Activated CD4-positive, alpha-beta memory T cell treated with anti-CD3 and anti-CD28 coated beads for 36 hours (primary cell): ENCODE measurements around the gene ALKBH1. TPM values are rescaled to one million over a fixed set of nuclear protein-coding genes. Genes with fewer than 3 reads are reported as not detected.

ENCODE experiments used
- CTCF ChIA-PET: fragments of 350-600 bp; sonication (Branson Sonifier 250); formaldehyde crosslinking; loops from one replicate; lab custom pipeline; 2021; ENCODE audit warnings: antibody characterized with exemption, inconsistent platforms; lab: Charles Lee
- POLR2A ChIA-PET: fragments of 350-600 bp; sonication (Branson Sonifier 250); formaldehyde crosslinking; loops from one replicate; lab custom pipeline; 2021; ENCODE audit warnings: antibody characterized with exemption; lab: Charles Lee
- DNase-seq: peaks from one replicate; pipeline ENCODE4 v3.0.0-alpha.2; 2020
- H3K27ac Mint-ChIP-seq: one replicate; pipeline ENCODE4 v1.8.0; 2021; ENCODE audit warnings: mixed read lengths
- H3K27me3 Mint-ChIP-seq: one replicate; pipeline ENCODE4 v1.8.0; 2021; ENCODE audit warnings: mixed read lengths
- H3K36me3 Mint-ChIP-seq: one replicate; pipeline ENCODE4 v1.8.0; 2021; ENCODE audit warnings: mixed read lengths
- H3K4me1 Mint-ChIP-seq: one replicate; pipeline ENCODE4 v1.8.0; 2021; ENCODE audit warnings: low read depth, mixed read lengths
- H3K4me3 Mint-ChIP-seq: one replicate; pipeline ENCODE4 v1.8.0; 2021; ENCODE audit warnings: mild to moderate bottlenecking, mixed read lengths
- H3K9me3 Mint-ChIP-seq: one replicate; pipeline ENCODE4 v1.8.0; 2021; ENCODE audit warnings: mixed read lengths
- intact Hi-C: fragments of 100-400 bp; cut with micrococcal nuclease; formaldehyde crosslinking; loops from one replicate; pipeline ENCODE4 v1.15.1; 2023
- total RNA-seq, 2 experiments: library from RNA; stranded (reverse); gene quantifications; one replicate each; pipeline ENCODE4 v1.2.3, GENCODE V29; 2021

Gene ALKBH1
- total RNA-seq, 2 experiments from 2014 or later, result 13.2 to 16.1 TPM

DNA sequence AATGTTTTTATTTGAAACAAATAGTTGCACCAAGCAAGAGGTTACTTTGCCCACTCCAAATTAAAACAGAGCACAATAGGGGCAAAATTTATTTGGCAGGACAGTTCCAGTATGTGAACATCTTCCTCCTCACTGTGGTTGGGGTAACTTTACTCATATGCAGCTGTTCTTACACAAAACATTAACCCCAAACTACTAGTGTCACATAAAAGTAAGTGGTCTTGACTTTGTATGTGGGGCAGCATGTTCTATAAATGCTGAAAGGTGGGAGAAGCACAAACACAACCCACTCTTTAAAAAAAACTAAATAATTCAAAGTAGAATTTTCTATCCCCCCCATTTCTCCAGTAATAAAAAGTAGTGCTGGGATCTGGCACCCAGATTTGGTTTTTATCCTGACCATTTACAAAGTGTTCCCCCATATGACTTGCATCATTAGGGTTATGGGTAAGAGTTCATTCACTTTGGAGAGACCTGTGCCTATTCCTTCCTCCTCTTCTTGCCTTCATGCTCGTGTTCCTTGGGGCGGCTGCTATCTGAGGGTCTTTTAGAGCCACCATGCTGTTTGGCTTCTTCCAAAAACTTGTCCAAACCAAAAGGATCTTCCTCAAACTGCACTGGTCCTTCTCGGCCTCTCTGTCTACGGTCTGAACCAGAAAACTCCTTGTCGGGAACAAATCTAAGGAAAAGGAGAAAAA is 9.9 kb upstream of the ALKBH1 start:
- DNase-seq, result no peak
- peaks cover 56% of the 10 kb centered on the region for H3K36me3 Mint-ChIP-seq
- CTCF ChIA-PET, result interaction anchor here (1.0 kb wide), 1 partner anchor 258 kb away, joined by 4 read pairs; no protein-coding TSS in a partner anchor

DNA sequence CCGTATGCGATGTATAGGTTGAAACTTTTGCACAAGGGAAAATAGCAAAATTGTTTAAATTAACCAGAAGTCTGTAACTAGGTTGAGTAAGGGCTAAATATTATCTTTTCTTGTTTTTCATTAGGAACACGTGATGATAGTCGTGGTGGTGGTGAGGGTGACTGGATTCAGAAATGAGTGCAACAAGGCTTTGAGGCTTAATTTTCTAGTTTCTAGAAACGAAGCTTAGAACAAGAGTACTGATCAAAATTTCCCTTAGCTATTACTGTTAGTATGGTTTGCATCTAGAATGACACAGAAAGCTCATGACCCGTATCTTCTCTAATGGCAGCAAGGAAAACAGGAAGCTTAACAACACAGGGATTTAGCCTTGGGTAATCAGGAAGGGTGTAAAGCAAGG is 7.1 kb upstream of the ALKBH1 start:
- H3K36me3 Mint-ChIP-seq, result peaks cover 50% of the 10 kb centered on the region

More for the DNA sequence above, 9.9 kb upstream of the ALKBH1 start:
- intact Hi-C loops, result no loop called here
- Mint-ChIP-seq H3K27ac (peak overlapping the region; percentile 71), H3K9me3 (no peaks in the 10 kb centered on the region), H3K27me3 (no peaks in the 10 kb centered on the region), H3K4me1 (peaks cover 25% of the 10 kb centered on the region), H3K4me3 (no peak overlapping the region)
- POLR2A ChIA-PET, result no interaction called here

DNA sequence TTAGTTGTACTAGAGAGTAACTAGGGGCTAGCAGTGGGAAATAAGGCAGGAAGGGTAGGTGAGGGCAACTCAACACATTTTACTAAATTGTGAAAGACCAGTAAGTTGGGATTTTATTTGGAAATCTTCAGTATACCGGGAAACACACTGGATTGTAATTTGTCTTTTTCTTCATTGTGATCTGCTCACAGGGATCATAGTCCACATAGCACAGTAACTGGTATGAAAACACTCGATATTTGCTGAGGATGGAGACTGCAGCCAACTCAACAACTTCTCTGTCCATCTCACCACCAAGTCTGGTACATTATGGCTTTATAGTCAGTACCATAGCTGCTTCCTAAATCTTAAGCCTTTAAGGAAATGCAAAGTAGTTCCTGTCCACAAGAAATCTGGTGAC is 2.5 kb upstream of the ALKBH1 start:
- peaks cover 54% of the 10 kb centered on the region for H3K4me1 Mint-ChIP-seq
- no peaks in the 10 kb centered on the region for H3K9me3 Mint-ChIP-seq
- peaks cover 42% of the 10 kb centered on the region for H3K36me3 Mint-ChIP-seq

More for the DNA sequence above, 7.1 kb upstream of the ALKBH1 start:
- Mint-ChIP-seq H3K9me3 (no peaks in the 10 kb centered on the region), H3K27me3 (no peaks in the 10 kb centered on the region), H3K4me3 (peak overlapping the region; percentile 32), H3K4me1 (peaks cover 36% of the 10 kb centered on the region), H3K27ac (peak overlapping the region; percentile 96)
- ChIA-PET CTCF (interaction anchor here (0.9 kb wide), 1 partner anchor 88 kb away, joined by 3 read pairs; no protein-coding TSS in a partner anchor), POLR2A (interaction anchor here (0.6 to 1.8 kb wide), 4 partner anchors 10 to 45 kb away, joined by 3 to 8 read pairs (median 6); no protein-coding TSS in a partner anchor)
- intact Hi-C loops, result loop anchor here (1.0 kb wide), 1 partner anchor 23 kb away; no protein-coding TSS in a partner anchor
- peak; percentile 48 for DNase-seq

DNA sequence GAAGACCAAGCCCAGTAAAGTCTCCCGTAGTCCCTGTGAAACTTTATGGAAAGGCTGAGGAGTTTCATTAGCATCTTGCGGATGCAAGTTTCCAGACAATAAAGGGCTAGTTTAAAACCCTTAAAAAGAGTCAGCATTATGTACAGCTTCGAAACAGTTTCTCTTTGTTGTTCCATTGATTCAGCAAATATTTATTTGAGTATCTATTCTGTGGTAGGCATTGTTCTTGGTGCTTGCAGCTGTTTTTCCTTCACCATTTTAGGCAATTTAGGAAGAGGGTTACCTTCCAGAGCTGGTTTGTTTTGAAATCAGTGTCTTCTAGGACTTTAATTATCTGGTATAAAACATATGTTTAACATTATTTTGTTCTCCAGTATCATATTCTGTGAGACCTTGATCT is 1.6 kb upstream of the ALKBH1 start:
- Mint-ChIP-seq H3K4me1 (peaks cover 53% of the 10 kb centered on the region), H3K4me3 (peak overlapping the region; percentile 90), H3K36me3 (peaks cover 35% of the 10 kb centered on the region), H3K27ac (peak overlapping the region; percentile 86), H3K27me3 (no peaks in the 10 kb centered on the region), H3K9me3 (no peaks in the 10 kb centered on the region)
- DNase-seq, result no peak
- ChIA-PET CTCF (interaction anchor here (0.7 kb wide), 1 partner anchor 26 kb away, joined by 3 read pairs; no protein-coding TSS in a partner anchor), POLR2A (no interaction called here)
- intact Hi-C loops, result loop anchor here (2.0 to 10.0 kb wide), 2 partner anchors 93 to 335 kb away; partner anchors contain the start of genes SAMD15, SPTLC2 and TMED8

More for the DNA sequence above, 2.5 kb upstream of the ALKBH1 start:
- Mint-ChIP-seq H3K27me3 (no peaks in the 10 kb centered on the region), H3K27ac (peak overlapping the region; percentile 86), H3K4me3 (no peak overlapping the region)
- POLR2A ChIA-PET, result no interaction called here
- intact Hi-C loops, result no loop called here
- CTCF ChIA-PET, result no interaction called here
- no peak for DNase-seq

DNA sequence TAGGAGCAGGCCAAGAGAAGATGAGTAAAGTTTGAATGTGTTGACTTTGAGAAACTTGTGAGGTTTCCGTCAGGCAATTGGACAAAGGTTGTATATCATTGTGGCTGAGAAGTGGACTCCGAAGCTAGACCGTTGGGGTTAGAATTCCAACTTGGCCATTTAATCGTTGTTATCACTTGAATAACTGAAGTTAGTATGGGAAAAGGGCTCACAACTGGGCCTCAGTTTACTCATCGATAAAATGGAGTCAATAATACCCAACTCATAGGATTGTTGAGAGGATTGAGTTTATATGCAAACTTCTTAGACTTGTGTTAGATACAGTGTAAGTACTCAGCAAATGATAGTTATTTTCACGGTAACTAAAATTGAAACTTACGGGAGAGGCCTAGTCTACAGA is 926 bp upstream of the ALKBH1 start:
- intact Hi-C loops, result loop anchor here (1.0 to 10.0 kb wide), 6 partner anchors 53 to 387 kb away; partner anchors contain the start of genes ADCK1, GSTZ1, SAMD15 and SNW1
- ChIA-PET CTCF (interaction anchor here (0.6 to 1.3 kb wide), 3 partner anchors 25 to 561 kb away, joined by 3 to 4 read pairs (median 3); no protein-coding TSS in a partner anchor), POLR2A (interaction anchor here (0.8 to 1.1 kb wide), 3 partner anchors 12 to 332 kb away, joined by 3 read pairs; partner anchors contain the start of genes ADCK1, SAMD15 and TMED8)
- Mint-ChIP-seq H3K9me3 (no peaks in the 10 kb centered on the region), H3K4me3 (peak overlapping the region; percentile 90), H3K27ac (peak overlapping the region; percentile 86), H3K27me3 (no peaks in the 10 kb centered on the region), H3K4me1 (peaks cover 53% of the 10 kb centered on the region), H3K36me3 (peaks cover 36% of the 10 kb centered on the region)
- DNase-seq, result no peak

DNA sequence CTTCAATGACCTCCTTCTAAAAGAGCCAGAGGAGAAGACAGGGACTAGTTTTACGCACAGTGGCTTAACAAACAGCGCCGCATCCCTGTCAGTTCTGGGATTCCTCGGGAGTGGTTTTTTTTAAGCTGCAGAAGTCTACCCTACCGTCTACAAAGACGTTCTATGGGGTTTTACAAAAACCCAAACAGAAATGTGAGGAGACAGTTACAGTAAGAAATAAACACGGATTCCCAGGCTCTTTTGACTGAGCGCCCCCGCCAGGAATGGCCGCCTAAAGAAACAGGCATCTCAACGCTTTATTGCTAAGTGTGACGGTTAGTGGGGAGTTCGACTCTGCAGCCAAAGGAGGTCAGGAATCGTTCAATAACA is 484 bp downstream of the ALKBH1 start:
- peak overlapping the region; percentile 90 for H3K4me3 Mint-ChIP-seq
- DNase-seq, result no peak
- H3K36me3 Mint-ChIP-seq, result peaks cover 30% of the 10 kb centered on the region
- H3K9me3 Mint-ChIP-seq, result no peaks in the 10 kb centered on the region
- H3K27ac Mint-ChIP-seq, result peak overlapping the region; percentile 86
- POLR2A ChIA-PET, result no interaction called here
- intact Hi-C loops, result loop anchor here (10.0 kb wide), 1 partner anchor 333 kb away; the partner anchor contains the start of genes SAMD15 and TMED8
- peaks cover 41% of the 10 kb centered on the region for H3K4me1 Mint-ChIP-seq
- no peaks in the 10 kb centered on the region for H3K27me3 Mint-ChIP-seq
- CTCF ChIA-PET, result interaction anchor here (0.6 to 2.0 kb wide), 2 partner anchors 249 to 330 kb away, joined by 3 to 10 read pairs; partner anchors contain the start of genes AHSA1 and SAMD15

DNA sequence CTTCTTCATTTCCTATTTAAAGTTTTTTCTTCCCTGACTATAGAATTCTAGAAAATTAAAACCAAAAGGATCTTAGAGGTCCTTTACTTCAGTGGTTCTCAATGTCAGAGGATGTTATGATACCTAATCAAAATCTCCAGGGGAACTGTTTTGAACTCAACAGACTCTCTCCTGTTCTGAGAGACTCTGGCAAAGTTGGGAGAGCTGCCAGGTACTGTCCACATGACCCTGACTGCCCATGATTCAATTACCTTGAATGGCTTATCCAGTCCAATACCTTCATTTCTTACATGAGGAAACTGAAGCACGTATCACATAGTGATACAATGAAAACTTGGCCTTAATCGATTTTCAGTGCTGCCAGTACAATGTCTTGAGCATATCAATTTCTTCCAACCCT is 16.6 kb downstream of the ALKBH1 start:
- no peaks in the 10 kb centered on the region for H3K27me3 Mint-ChIP-seq
- H3K27ac Mint-ChIP-seq, result no peak overlapping the region

DNA sequence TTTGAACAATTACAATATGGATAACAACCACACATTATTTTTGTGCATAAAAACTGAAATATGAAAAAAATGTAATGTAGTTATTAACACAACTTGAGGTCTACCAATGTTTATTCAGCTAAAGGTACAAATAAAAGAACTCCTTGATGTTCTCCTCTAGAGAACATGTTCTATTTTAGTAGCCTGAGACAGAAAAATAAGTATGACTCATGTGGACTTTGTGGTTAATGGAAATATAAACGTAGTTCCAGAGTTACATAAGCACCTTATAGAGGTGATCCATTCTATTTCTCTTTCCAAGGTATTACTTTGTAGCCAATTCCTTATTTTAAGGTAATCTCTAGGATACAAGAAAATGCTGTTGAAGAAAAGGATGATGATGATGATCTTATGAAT is 25.7 kb downstream of the ALKBH1 start:
- H3K9me3 Mint-ChIP-seq, result no peaks in the 10 kb centered on the region
- POLR2A ChIA-PET, result interaction anchor here (0.7 kb wide), 1 partner anchor 10 kb away, joined by 3 read pairs; no protein-coding TSS in a partner anchor

More for the DNA sequence above, 16.6 kb downstream of the ALKBH1 start:
- DNase-seq, result no peak
- Mint-ChIP-seq H3K36me3 (peaks cover 30% of the 10 kb centered on the region), H3K4me1 (no peaks in the 10 kb centered on the region), H3K4me3 (no peak overlapping the region), H3K9me3 (no peaks in the 10 kb centered on the region)
- CTCF ChIA-PET, result no interaction called here
- POLR2A ChIA-PET, result interaction anchor here (0.8 kb wide), 1 partner anchor 9 kb away, joined by 3 read pairs; no protein-coding TSS in a partner anchor
- intact Hi-C loops, result no loop called here

DNA sequence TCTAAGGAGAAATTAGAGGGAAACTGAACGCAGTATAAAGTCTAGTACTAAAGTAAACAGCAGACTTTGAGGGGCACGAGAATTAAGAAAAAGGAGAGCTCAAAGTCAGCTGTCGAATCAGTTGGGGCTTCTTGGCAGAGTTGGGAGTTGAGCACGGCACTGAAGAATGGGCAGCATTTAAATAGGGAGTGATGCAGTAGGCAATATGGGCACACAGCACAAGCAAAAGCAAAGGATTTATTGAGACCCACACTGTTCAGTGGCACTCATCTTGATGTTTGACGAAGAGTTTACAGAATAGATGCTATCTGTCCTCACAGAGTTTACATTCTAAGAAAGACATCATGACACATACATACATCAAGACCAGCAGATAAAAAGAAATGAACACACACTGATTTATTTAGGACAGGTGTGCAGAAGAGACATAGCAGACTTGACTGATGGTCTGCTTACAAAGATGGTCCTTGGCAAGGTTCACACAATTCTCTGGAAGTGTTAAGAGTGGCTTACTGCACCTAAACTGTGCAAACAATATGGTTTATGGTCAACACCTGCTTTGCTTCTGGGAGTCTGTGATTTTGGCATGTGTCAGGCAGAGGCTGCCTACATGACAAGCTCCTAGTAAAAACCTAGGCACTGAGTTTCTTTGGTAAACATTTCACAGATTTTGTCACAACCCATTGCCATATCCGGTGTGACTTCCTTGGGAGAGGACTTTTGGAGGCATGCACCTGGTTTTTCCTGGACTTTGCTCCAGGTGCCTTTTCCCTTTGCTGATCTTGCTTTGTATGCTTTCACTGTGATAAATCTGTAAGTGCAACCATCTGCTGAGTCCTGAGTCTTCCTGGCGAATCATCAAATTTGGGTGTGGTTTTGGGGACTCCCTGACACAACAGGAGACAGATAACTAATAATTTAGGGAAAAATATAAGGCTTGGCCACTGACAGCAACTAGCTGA is 26.3 kb downstream of the ALKBH1 start:
- ChIA-PET CTCF (interaction anchor here (0.7 kb wide), 1 partner anchor 19 kb away, joined by 3 read pairs; no protein-coding TSS in a partner anchor), POLR2A (interaction anchor here (0.7 kb wide), 1 partner anchor 10 kb away, joined by 3 read pairs; no protein-coding TSS in a partner anchor)
- H3K36me3 Mint-ChIP-seq, result peaks cover 11% of the 10 kb centered on the region

More for the DNA sequence above, 25.7 kb downstream of the ALKBH1 start:
- intact Hi-C loops, result no loop called here
- no peak overlapping the region for H3K4me3 Mint-ChIP-seq
- no peak for DNase-seq
- CTCF ChIA-PET, result no interaction called here
- no peak overlapping the region for H3K27ac Mint-ChIP-seq
- peaks cover 7% of the 10 kb centered on the region for H3K4me1 Mint-ChIP-seq
- H3K27me3 Mint-ChIP-seq, result no peaks in the 10 kb centered on the region
- H3K36me3 Mint-ChIP-seq, result peaks cover 11% of the 10 kb centered on the region

DNA sequence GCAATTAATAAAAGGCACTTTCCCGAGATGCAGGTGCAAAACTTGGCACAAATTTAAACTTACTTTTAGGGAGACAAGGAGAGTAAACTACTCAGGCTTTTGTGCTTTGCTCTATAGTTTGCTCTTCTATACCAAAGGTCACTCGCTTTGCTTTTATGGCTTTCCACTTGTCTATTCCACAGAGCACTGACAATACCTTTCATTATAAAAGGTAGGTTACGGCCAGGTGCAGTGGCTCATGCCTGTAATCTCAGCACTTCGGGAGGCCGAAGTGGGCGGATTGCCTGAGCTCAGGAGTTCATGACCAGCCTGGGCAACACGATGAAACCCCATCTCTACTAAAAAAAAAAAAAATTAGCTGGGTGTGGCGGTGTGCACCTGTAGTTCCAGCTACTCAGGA is 32.9 kb downstream of the ALKBH1 start:
- intact Hi-C loops, result no loop called here
- CTCF ChIA-PET, result no interaction called here
- POLR2A ChIA-PET, result no interaction called here

More for the DNA sequence above, 26.3 kb downstream of the ALKBH1 start:
- no peaks in the 10 kb centered on the region for H3K9me3 Mint-ChIP-seq
- intact Hi-C loops, result no loop called here
- H3K4me1 Mint-ChIP-seq, result peaks cover 7% of the 10 kb centered on the region
- no peak overlapping the region for H3K27ac Mint-ChIP-seq
- no peaks in the 10 kb centered on the region for H3K27me3 Mint-ChIP-seq
- no peak overlapping the region for H3K4me3 Mint-ChIP-seq
- DNase-seq, result no peak

DNA sequence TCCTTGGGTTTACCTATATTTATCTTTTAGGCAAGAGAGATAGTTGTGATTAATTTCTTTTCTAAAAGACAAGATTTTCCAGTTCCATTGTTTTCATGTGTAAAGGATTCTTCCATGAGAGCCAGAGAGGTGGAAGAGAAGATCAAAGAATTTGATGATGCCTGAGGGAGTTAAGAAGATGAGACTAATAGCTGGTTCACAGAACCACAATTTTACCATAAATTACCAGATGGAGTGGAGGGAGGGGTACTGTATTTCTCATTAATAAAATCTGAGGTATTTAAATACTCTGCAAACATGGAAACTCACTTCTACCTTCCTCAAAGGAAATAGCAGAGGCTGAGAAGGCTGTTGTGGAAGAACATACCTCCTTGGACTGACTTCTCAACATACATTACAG is 34.6 kb downstream of the ALKBH1 start:
- ChIA-PET CTCF (no interaction called here), POLR2A (no interaction called here)
- peaks cover 21% of the 10 kb centered on the region for H3K36me3 Mint-ChIP-seq

More for the DNA sequence above, 32.9 kb downstream of the ALKBH1 start:
- Mint-ChIP-seq H3K4me1 (no peaks in the 10 kb centered on the region), H3K9me3 (no peaks in the 10 kb centered on the region), H3K27me3 (no peaks in the 10 kb centered on the region), H3K27ac (no peak overlapping the region), H3K36me3 (peaks cover 27% of the 10 kb centered on the region), H3K4me3 (no peak overlapping the region)
- no peak for DNase-seq

More for the DNA sequence above, 34.6 kb downstream of the ALKBH1 start:
- Mint-ChIP-seq H3K4me1 (no peaks in the 10 kb centered on the region), H3K27me3 (no peaks in the 10 kb centered on the region), H3K4me3 (no peak overlapping the region), H3K27ac (no peak overlapping the region), H3K9me3 (no peaks in the 10 kb centered on the region)
- DNase-seq, result no peak
- intact Hi-C loops, result no loop called here
